IMR-90 (cell line): ENCODE measurements around the gene AQP6. TPM values are rescaled to one million over a fixed set of nuclear protein-coding genes. Genes with fewer than 3 reads are reported as not detected.

Source experiments
- ATAC-seq: fragments of 200-7000 bp; cut with Tn5 transposase; 2 replicates; pipeline ENCODE4 v1.9.1; 2020; ENCODE audit warnings: low read depth, mild to moderate bottlenecking, moderate library complexity
- BruUV-seq: library from RNA; stranded (reverse); fragments of 400-500 nt; replicated peaks from 2 replicates; lab custom pipeline; 2021; lab: Mats Ljungman, UMichigan
- CTCF ChIA-PET: fragments of 300-600 bp; formaldehyde crosslinking; extraction: SDS; loops from one replicate; lab custom pipeline; 2021; ENCODE audit warnings: antibody characterized with exemption; lab: Yijun Ruan, JAX
- POLR2A ChIA-PET: fragments of 300-600 bp; sonication (Branson Sonifier 250); formaldehyde crosslinking; loops from one replicate; lab custom pipeline; 2022; ENCODE audit warnings: antibody characterized with exemption; ENCODE audit not compliant: unreplicated experiment; lab: Charles Lee
- DNase-seq: peaks from one replicate; pipeline ENCODE4 v3.0.0; 2013
- H2AFZ ChIP-seq: replicated peaks from 2 replicates; pipeline ENCODE3; 2013; ENCODE audit warnings: low read length, mild to moderate bottlenecking; ENCODE audit not compliant: poor library complexity
- H2AK5ac ChIP-seq: 2 replicates; pipeline ENCODE4 v1.6.1; 2013; ENCODE audit warnings: low read depth, low read length, inconsistent platforms
- H2AK9ac ChIP-seq: replicated peaks from 2 replicates; pipeline ENCODE3; 2013; ENCODE audit warnings: mild to moderate bottlenecking, low read depth, low read length, moderate library complexity; ENCODE audit not compliant: poor library complexity
- H2BK120ac ChIP-seq: 2 replicates; pipeline ENCODE4 v1.6.1; 2013; ENCODE audit warnings: low read depth, low read length, inconsistent platforms
- H2BK15ac ChIP-seq: 3 replicates; pipeline ENCODE4 v1.6.1; 2013; ENCODE audit warnings: low read depth, low read length, inconsistent platforms
- H2BK20ac ChIP-seq: 2 replicates; pipeline ENCODE4 v1.6.1; 2013; ENCODE audit warnings: low read depth, mild to moderate bottlenecking, inconsistent platforms, low read length, moderate library complexity
- H2BK5ac ChIP-seq: 2 replicates; pipeline ENCODE4 v1.6.1; 2013; ENCODE audit warnings: mild to moderate bottlenecking, low read depth, low read length, inconsistent platforms; ENCODE audit not compliant: poor library complexity, severe bottlenecking
- H3K14ac ChIP-seq: replicated peaks from 2 replicates; pipeline ENCODE4 v1.6.1; 2013; ENCODE audit warnings: low read depth, low read length, inconsistent platforms
- H3K18ac ChIP-seq: 2 replicates; pipeline ENCODE4 v1.6.1; 2013; ENCODE audit warnings: low read depth, low read length, control low read depth
- H3K23ac ChIP-seq: 2 replicates; pipeline ENCODE4 v1.6.1; 2013; ENCODE audit warnings: low read depth, low read length, inconsistent platforms
- H3K27ac ChIP-seq: 2 replicates; pipeline ENCODE4 v1.5.1; 2013; ENCODE audit warnings: mild to moderate bottlenecking, control low read depth, low read length; ENCODE audit not compliant: insufficient read depth
- H3K27me3 ChIP-seq: 2 replicates; pipeline ENCODE4 v1.6.1; 2013; ENCODE audit warnings: low read length; ENCODE audit not compliant: control insufficient read depth, insufficient read depth
- H3K36me3 ChIP-seq: 2 replicates; pipeline ENCODE4 v1.6.1; 2013; ENCODE audit warnings: low read length, mixed read lengths; ENCODE audit not compliant: control insufficient read depth, insufficient read depth
- H3K4ac ChIP-seq: 2 replicates; pipeline ENCODE4 v1.6.1; 2013; ENCODE audit warnings: low read depth, low read length, inconsistent platforms
- H3K4me1 ChIP-seq: 2 replicates; pipeline ENCODE4 v1.6.1; 2013; ENCODE audit warnings: low read length, mixed read lengths; ENCODE audit not compliant: control insufficient read depth, insufficient read depth
- H3K4me2 ChIP-seq: 2 replicates; pipeline ENCODE4 v1.6.1; 2013; ENCODE audit warnings: low read depth, mild to moderate bottlenecking, control low read depth, low read length, moderate library complexity
- H3K4me3 ChIP-seq: 2 replicates; pipeline ENCODE4 v1.5.1; 2013; ENCODE audit warnings: low read depth, mild to moderate bottlenecking, control low read depth, low read length, moderate library complexity; ENCODE audit not compliant: insufficient read depth
- H3K56ac ChIP-seq: 2 replicates; pipeline ENCODE4 v1.6.1; 2013; ENCODE audit warnings: low read length, inconsistent platforms; ENCODE audit not compliant: insufficient read depth; ENCODE audit errors: extremely low read depth
- H3K79me1 ChIP-seq, 2 experiments: 2 replicates each; pipeline ENCODE4 v1.6.1; 2013; ENCODE audit warnings: low read length in 2 of 2, inconsistent platforms in 1 of 2, low read depth in 1 of 2
- H3K9ac ChIP-seq: 2 replicates; pipeline ENCODE4 v1.6.1; 2013; ENCODE audit warnings: low read depth, low read length, control low read depth
- H3K9me1 ChIP-seq: 2 replicates; pipeline ENCODE4 v1.6.1; 2013; ENCODE audit warnings: low read length, inconsistent platforms; ENCODE audit not compliant: insufficient read depth
- H3K9me3 ChIP-seq: 2 replicates; pipeline ENCODE4 v1.6.1; 2013; ENCODE audit warnings: low read length; ENCODE audit not compliant: control insufficient read depth, insufficient read depth
- H4K20me1 ChIP-seq: 2 replicates; pipeline ENCODE4 v1.6.1; 2013; ENCODE audit warnings: low read length, inconsistent platforms; ENCODE audit not compliant: insufficient read depth
- H4K5ac ChIP-seq: 2 replicates; pipeline ENCODE4 v1.6.1; 2013; ENCODE audit warnings: mild to moderate bottlenecking, low read depth, low read length, control low read depth
- H4K8ac ChIP-seq, 2 experiments: 2 replicates each; pipeline ENCODE4 v1.6.1; 2013; ENCODE audit warnings: low read depth in 2 of 2, low read length in 2 of 2, control low read depth in 1 of 2, inconsistent platforms in 1 of 2
- H4K91ac ChIP-seq: 2 replicates; pipeline ENCODE4 v1.6.1; 2013; ENCODE audit warnings: low read depth, low read length, inconsistent platforms; ENCODE audit not compliant: insufficient read depth
- BHLHE40 ChIP-seq: fragments of 150-350 bp; IDR thresholded peaks from 2 replicates; pipeline ENCODE4 v1.6.1; 2016; ENCODE audit warnings: mild to moderate bottlenecking, low read depth, low read length
- CTCF ChIP-seq: conservative IDR thresholded peaks from 2 replicates; pipeline ENCODE4 v1.5.1; 2012; ENCODE audit warnings: mild to moderate bottlenecking, low read depth, low read length, improper control_type of control experiment
- ELK1 ChIP-seq: fragments of 150-350 bp; IDR thresholded peaks from 2 replicates; pipeline ENCODE4 v1.6.1; 2016; ENCODE audit warnings: low read depth, mild to moderate bottlenecking, low read length, moderate library complexity, borderline replicate concordance
- MAZ ChIP-seq: IDR thresholded peaks from 2 replicates; pipeline ENCODE4 v1.6.1; 2012; ENCODE audit warnings: low read depth, mild to moderate bottlenecking, low read length, improper control_type of control experiment, moderate library complexity, borderline replicate concordance
- MXI1 ChIP-seq: IDR thresholded peaks from 2 replicates; pipeline ENCODE4 v1.6.1; 2012; ENCODE audit warnings: low read depth, mild to moderate bottlenecking, low read length, moderate library complexity, borderline replicate concordance
- POLR2A ChIP-seq: IDR thresholded peaks from 2 replicates; pipeline ENCODE4 v1.6.1; 2012; ENCODE audit warnings: mild to moderate bottlenecking, low read depth, low read length
- RAD21 ChIP-seq: IDR thresholded peaks from 2 replicates; pipeline ENCODE4 v1.6.1; 2012; ENCODE audit warnings: low read length, improper control_type of control experiment
- RCOR1 ChIP-seq: IDR thresholded peaks from 2 replicates; pipeline ENCODE4 v1.6.1; 2012; ENCODE audit warnings: mild to moderate bottlenecking, low read length, improper control_type of control experiment; ENCODE audit not compliant: insufficient replicate concordance
- RFX5 ChIP-seq: IDR thresholded peaks from 2 replicates; pipeline ENCODE4 v1.8.0; 2012; ENCODE audit warnings: low read depth, mild to moderate bottlenecking, low read length, moderate library complexity
- USF2 ChIP-seq: fragments of 150-350 bp; IDR thresholded peaks from 2 replicates; pipeline ENCODE4 v1.6.1; 2017; ENCODE audit warnings: mild to moderate bottlenecking, antibody characterized with exemption, low read length, low read depth
- WGBS, 2 experiments: methylation state at CpG; one replicate each; pipeline versions ENCODE4 v1.1.5 to v1.1.7; 2013; ENCODE audit warnings: missing lambda C conversion rate in 2 of 2; ENCODE audit not compliant: insufficient read length in 1 of 2; ENCODE audit errors: extremely low coverage in 2 of 2; 5-methylcytosine and 5-hydroxymethylcytosine counted together
- dilution Hi-C: fragments of 300-500 bp; cut with HindIII; formaldehyde crosslinking; loops from one replicate; pipeline ENCODE4 v1.14.3; 2018; ENCODE audit warnings: low sequenced_read_pairs; ENCODE audit not compliant: unreplicated experiment
- in situ Hi-C: fragments of 300-500 bp; cut with MboI; formaldehyde crosslinking; loops from 3 replicates; pipeline ENCODE4 v1.14.3; 2019; ENCODE audit warnings: low sequenced_read_pairs, inconsistent platforms, mixed read lengths
- intact Hi-C: fragments of 100-400 bp; cut with micrococcal nuclease; formaldehyde crosslinking; loops from 2 replicates; pipeline ENCODE4 v1.10.0; 2022
- polyA plus RNA-seq, 3 experiments: library from polyadenylated mRNA; depleted of rRNA; stranded (reverse); fragments of >200 nt; gene quantifications; 2 replicates each; pipeline ENCODE4 v1.2.3, GENCODE V29; 2012; ENCODE audit warnings: low replicate concordance in 1 of 3
- total RNA-seq: library from RNA; depleted of rRNA; stranded (reverse); fragments of >200 nt; gene quantifications from 2 replicates; pipeline ENCODE4 v1.2.3, GENCODE V29; 2012

Gene AQP6
- total and polyA plus RNA-seq, 2 of the 4 experiments (the other 2 are of a cell fraction), result not detected

GRCh38 chr12:49954863-49955830, 17.6 kb upstream of the AQP6 start (continued):
- TF ChIP-seq ELK1, result no peak

GRCh38 chr12:49955899-49956662, 16.7 kb upstream of the AQP6 start:
- H4K5ac ChIP-seq, result no peak overlapping the region
- intact Hi-C loops (no loop called here), in situ Hi-C loops (no loop called here), dilution Hi-C loops (no loop called here)
- no peak overlapping the region for H3K23ac ChIP-seq
- BruUV-seq, result no TSS peak
- H4K20me1 ChIP-seq, result no peaks in the 10 kb centered on the region
- H2AFZ ChIP-seq, result no peak overlapping the region
- no peak overlapping the region for H3K14ac ChIP-seq
- H3K56ac ChIP-seq, result no peak overlapping the region
- no peak overlapping the region for H2BK5ac ChIP-seq
- H3K4me1 ChIP-seq, result no peaks in the 10 kb centered on the region
- no peak overlapping the region for H2BK20ac ChIP-seq
- ATAC-seq (no peak), DNase-seq (no peak)
- H4K8ac ChIP-seq, result no peak overlapping the region
- no peak overlapping the region for H3K18ac ChIP-seq
- no peaks in the 10 kb centered on the region for H3K36me3 ChIP-seq
- no peak overlapping the region for H3K4ac ChIP-seq
- H3K27me3 ChIP-seq, result peaks cover 94% of the 10 kb centered on the region
- H3K4me2 ChIP-seq, result no peak overlapping the region
- no peak overlapping the region for H2AK9ac ChIP-seq
- H4K91ac ChIP-seq, result no peak overlapping the region
- H3K4me3 ChIP-seq, result no peak overlapping the region
- no peaks in the 10 kb centered on the region for H3K79me1 ChIP-seq
- POLR2A ChIA-PET, result no interaction called here
- H2BK15ac ChIP-seq, result no peak overlapping the region
- H3K27ac ChIP-seq, result no peak overlapping the region
- H3K9me1 ChIP-seq, result no peaks in the 10 kb centered on the region
- no CpG with 5 or more reads among the region's 13 CpGs for WGBS, 2 experiments
- H2AK5ac ChIP-seq, result no peak overlapping the region
- H3K9me3 ChIP-seq, result no peaks in the 10 kb centered on the region; the same call in 1 of the 2 replicates
- H3K9ac ChIP-seq, result no peak overlapping the region
- H2BK120ac ChIP-seq, result no peak overlapping the region
- CTCF ChIA-PET, result no interaction called here
- no peak for TF ChIP-seq RAD21
- TF ChIP-seq RCOR1, result no peak
- TF ChIP-seq BHLHE40, result no peak
- no peak for TF ChIP-seq USF2
- no peak for TF ChIP-seq MXI1
- TF ChIP-seq POLR2A, result no peak
- TF ChIP-seq MAZ, result no peak
- no peak for TF ChIP-seq CTCF
- TF ChIP-seq RFX5, result no peak
